Measurements from ENCODE around the gene AK1. TPM values are rescaled to one million over a fixed set of nuclear protein-coding genes. Genes with fewer than 3 reads are reported as not detected.
A peak's percentile ranks its signal among the peaks of the same experiment; 100 is the strongest.

AK1 gene
- total and polyA plus RNA-seq, 8 donors = 8.9 to 81.7 (median 16.6) TPM

- Histone ChIP-seq H3K27me3 (no peaks in the 10 kb centered on the region), H3K4me3 (no peak overlapping the region), H3K4me1 (peaks cover 0 to 10% (median 0%) of the 10 kb centered on the region in 3 donors), H3K27ac (no peak overlapping the region), H3K9me3 (no peaks in the 10 kb centered on the region), H3K36me3 (no peaks in the 10 kb centered on the region)
- intact Hi-C loops (cut with DNase I) = no loop called here
- WGBS, 2 donors = 88 to 91% methylated on average over 5 of the region's 5 CpGs
- FAIRE-seq (no peak), ATAC-seq (no peak), DNase-seq (peak in 1 of 6 donors; percentile 10)
- TF ChIP-seq, protein P1, sequence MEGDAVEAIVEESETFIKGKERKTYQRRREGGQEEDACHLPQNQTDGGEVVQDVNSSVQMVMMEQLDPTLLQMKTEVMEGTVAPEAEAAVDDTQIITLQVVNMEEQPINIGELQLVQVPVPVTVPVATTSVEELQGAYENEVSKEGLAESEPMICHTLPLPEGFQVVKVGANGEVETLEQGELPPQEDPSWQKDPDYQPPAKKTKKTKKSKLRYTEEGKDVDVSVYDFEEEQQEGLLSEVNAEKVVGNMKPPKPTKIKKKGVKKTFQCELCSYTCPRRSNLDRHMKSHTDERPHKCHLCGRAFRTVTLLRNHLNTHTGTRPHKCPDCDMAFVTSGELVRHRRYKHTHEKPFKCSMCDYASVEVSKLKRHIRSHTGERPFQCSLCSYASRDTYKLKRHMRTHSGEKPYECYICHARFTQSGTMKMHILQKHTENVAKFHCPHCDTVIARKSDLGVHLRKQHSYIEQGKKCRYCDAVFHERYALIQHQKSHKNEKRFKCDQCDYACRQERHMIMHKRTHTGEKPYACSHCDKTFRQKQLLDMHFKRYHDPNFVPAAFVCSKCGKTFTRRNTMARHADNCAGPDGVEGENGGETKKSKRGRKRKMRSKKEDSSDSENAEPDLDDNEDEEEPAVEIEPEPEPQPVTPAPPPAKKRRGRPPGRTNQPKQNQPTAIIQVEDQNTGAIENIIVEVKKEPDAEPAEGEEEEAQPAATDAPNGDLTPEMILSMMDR (IDR thresholded peaks at IDR 0.05) = no peak
Observed at GRCh38 chr9:127855522-127855921, 22.0 kb downstream of the AK1 start.

DNA sequence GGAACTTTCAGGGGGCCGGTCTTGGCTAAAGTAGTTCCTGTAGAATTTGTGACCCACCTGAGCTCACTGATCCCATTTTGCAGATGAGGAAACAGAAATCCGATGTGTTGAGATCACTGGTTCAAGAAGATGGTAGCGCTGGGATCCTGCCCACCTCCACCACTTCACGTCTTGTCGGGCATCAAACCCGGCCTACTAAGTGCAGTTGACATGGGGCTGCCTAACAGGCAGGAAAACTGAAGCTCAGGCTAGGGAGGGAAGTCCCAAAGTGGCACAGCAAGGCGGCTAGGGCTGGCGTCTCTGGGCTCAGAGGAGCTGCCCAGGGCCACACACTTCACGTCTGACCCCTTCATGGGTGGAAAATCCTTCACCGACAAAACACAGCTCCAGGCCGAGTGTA, 22.5 kb downstream of the AK1 start:
- H3K9me3 ChIP-seq = no peaks in the 10 kb centered on the region
- intact Hi-C loops (cut with DNase I) = no loop called here
- 73 to 74% methylated on average over 11 of the region's 11 CpGs for WGBS, 2 donors
- DNase-seq (peak in 1 of 6 donors; percentile 9), ATAC-seq (no peak), FAIRE-seq (no peak)
- H3K36me3 ChIP-seq = no peaks in the 10 kb centered on the region
- peak overlapping the region in 2 of 4 donors; percentile 29 to 46 for H3K27ac ChIP-seq
- no peaks in the 10 kb centered on the region for H3K27me3 ChIP-seq
- TF ChIP-seq, protein P1 (IDR thresholded peaks at IDR 0.05) = no peak
- H3K4me3 ChIP-seq = peak overlapping the region in 1 of 4 donors; percentile 39
- H3K4me1 ChIP-seq = peaks cover 0 to 10% (median 0%) of the 10 kb centered on the region in 3 donors

DNA sequence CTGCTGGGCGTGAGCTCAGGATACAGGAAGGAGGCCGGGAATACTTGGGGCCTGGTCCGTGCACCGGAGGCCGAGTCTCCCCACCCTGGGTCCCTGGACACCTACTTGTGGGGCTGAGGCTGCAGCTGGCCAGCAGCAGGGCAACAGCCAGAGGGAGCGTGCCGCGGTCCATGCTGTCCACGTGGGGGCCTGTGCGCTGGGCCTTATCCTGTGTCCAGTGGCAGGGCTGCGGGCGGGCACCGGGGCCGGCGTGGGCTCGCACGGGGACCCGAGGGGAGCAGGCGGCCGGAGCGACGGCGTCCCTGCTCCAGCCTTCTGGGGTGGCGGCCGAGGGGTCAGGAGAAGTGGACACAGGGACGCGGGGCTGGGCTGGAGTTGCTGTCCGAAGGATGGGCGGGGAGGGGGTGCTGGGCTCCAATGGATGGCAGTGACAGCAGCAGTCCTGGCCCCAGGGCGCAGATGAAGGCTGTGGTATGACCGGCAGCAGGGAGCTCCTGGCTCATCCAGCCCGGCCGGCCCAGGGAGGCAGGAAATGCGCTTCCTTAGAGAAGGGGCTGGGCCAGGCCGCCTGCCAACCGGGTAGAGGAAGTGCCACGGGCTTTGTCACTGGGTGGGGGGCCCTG, 23.2 kb downstream of the AK1 start, which contains the start of gene ENG:
ENG (minus strand) TSS at position 475 of the 623 bp plus-strand sequence; CDS start at position 172, 303 bp downstream.
- no peak for FAIRE-seq

GRCh38 chr9:127853312-127854183, 23.9 kb downstream of the AK1 start:
- intact Hi-C loops (cut with DNase I) = no loop called here
- TF ChIP-seq, protein P1 (IDR thresholded peaks at IDR 0.05) = no peak
- no peaks in the 10 kb centered on the region for H3K36me3 ChIP-seq
- no peaks in the 10 kb centered on the region for H3K27me3 ChIP-seq
- peak overlapping the region in 3 of 4 donors; percentile 29 to 46 (median 33) for H3K27ac ChIP-seq
- peaks cover 0 to 6% (median 0%) of the 10 kb centered on the region in 3 donors for H3K4me1 ChIP-seq
- DNase-seq (peak in 1 of 6 donors; percentile 15), ATAC-seq (peak in 1 of 4 donors; percentile 36), FAIRE-seq (no peak)
- H3K4me3 ChIP-seq = peak overlapping the region; percentile 8 to 39 (median 20)
- 66 to 68% methylated on average over 13 of the region's 13 CpGs for WGBS, 2 donors
- H3K9me3 ChIP-seq = no peaks in the 10 kb centered on the region

More for the DNA sequence above, 23.2 kb downstream of the AK1 start, which contains the start of gene ENG:
- ATAC-seq (peak in 3 of 4 donors; percentile 61 to 72 (median 70)), DNase-seq (peak in 1 of 6 donors; percentile 37)
- intact Hi-C loops (cut with DNase I) = no loop called here
- TF ChIP-seq, protein P1 (IDR thresholded peaks at IDR 0.05) = no peak
- Histone ChIP-seq H3K4me3 (peak within 1 kb of the TSS; percentile 8 to 39 (median 20)), H3K27ac (peak within 1 kb of the TSS in 3 of 4 donors; percentile 29 to 46 (median 33)), H3K9me3 (no peaks in the 10 kb centered on the region), H3K36me3 (no peaks in the 10 kb centered on the region), H3K27me3 (no peaks in the 10 kb centered on the region), H3K4me1 (peaks cover 0 to 10% (median 0%) of the 10 kb centered on the region in 3 donors)
- 60 to 61% methylated on average over 35 to 37 of the region's 37 CpGs for WGBS, 2 donors
